Gastroesophageal sphincter (tissue), 3 donors: ENCODE measurements around the gene USP32.

ENCODE experiments used
- POLR2A ChIP-seq, 2 donors: fragments of 450-650 bp; IDR thresholded peaks; one replicate each; pipeline ENCODE4 v1.6.1; 2017; ENCODE audit warnings: antibody characterized with exemption in 2 of 2, mild to moderate bottlenecking in 2 of 2, moderate library complexity in 1 of 2
- TF ChIP-seq, protein P1 (sequence below), 4 experiments: fragments of 200-600 bp in 2 of 4; fragments of 450-650 bp in 2 of 4; sonication (generic) in 1 of 4; IDR thresholded peaks; one replicate each; pipeline ENCODE4 v1.5.1; 2017 to 2019; ENCODE audit warnings: antibody characterized with exemption in 4 of 4, mild to moderate bottlenecking in 2 of 4, moderate library complexity in 2 of 4

DNA sequence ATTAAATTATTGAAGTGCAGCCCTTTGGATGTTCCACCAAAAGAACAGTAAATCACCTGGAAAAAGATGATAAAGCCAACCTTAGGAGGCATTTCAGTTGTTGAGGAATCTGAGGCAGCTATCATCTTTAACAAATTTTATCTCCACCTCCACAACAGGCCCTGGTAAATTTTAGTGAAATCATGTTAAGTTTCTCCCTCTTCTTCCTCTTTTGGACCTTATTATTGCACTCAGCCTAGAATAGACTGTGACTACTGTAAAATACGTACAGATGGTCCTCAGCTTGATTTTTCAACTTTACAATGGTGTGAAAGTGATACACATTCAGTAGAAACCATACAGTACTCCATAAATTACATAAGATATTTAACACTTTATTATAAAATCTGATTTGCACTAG, 90.3 kb downstream of the USP32 start:
- TF ChIP-seq, protein P1, sequence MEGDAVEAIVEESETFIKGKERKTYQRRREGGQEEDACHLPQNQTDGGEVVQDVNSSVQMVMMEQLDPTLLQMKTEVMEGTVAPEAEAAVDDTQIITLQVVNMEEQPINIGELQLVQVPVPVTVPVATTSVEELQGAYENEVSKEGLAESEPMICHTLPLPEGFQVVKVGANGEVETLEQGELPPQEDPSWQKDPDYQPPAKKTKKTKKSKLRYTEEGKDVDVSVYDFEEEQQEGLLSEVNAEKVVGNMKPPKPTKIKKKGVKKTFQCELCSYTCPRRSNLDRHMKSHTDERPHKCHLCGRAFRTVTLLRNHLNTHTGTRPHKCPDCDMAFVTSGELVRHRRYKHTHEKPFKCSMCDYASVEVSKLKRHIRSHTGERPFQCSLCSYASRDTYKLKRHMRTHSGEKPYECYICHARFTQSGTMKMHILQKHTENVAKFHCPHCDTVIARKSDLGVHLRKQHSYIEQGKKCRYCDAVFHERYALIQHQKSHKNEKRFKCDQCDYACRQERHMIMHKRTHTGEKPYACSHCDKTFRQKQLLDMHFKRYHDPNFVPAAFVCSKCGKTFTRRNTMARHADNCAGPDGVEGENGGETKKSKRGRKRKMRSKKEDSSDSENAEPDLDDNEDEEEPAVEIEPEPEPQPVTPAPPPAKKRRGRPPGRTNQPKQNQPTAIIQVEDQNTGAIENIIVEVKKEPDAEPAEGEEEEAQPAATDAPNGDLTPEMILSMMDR (IDR thresholded peaks at IDR 0.05) = no peak
- no peak for TF ChIP-seq POLR2A (IDR thresholded peaks at IDR 0.05)
